DOHH2 (cell line): Measurements from ENCODE around the gene CMTR1.

Experiments used
- H3F3A ChIP-seq: fragments of 200-600 bp; sonication (generic), shearing (Covaris generic); 2 replicates; pipeline ENCODE4 v1.6.0; 2016; ENCODE audit warnings: antibody characterized with exemption, mild to moderate bottlenecking; ENCODE audit not compliant: control insufficient read depth, insufficient read depth
- H3K27ac ChIP-seq: fragments of 200-600 bp; sonication (generic); 2 replicates; pipeline ENCODE4 v1.5.1; 2014; ENCODE audit warnings: low read depth, mild to moderate bottlenecking, low read length, moderate library complexity
- H3K27me3 ChIP-seq: fragments of 200-600 bp; sonication (generic); 2 replicates; pipeline ENCODE4 v1.6.1; 2014; ENCODE audit warnings: mild to moderate bottlenecking, low read length, mixed read lengths; ENCODE audit not compliant: control insufficient read depth
- H3K36me3 ChIP-seq: fragments of 200-600 bp; sonication (generic); 2 replicates; pipeline ENCODE4 v1.6.1; 2014; ENCODE audit warnings: mild to moderate bottlenecking, low read length, moderate library complexity, mixed read lengths; ENCODE audit not compliant: control insufficient read depth
- H3K4me1 ChIP-seq: fragments of 200-600 bp; sonication (generic); 2 replicates; pipeline ENCODE4 v1.6.1; 2014; ENCODE audit warnings: mild to moderate bottlenecking, low read length, mixed read lengths; ENCODE audit not compliant: control insufficient read depth
- H3K4me2 ChIP-seq: fragments of 200-600 bp; sonication (generic); 2 replicates; pipeline ENCODE4 v1.6.0; 2014; ENCODE audit warnings: mild to moderate bottlenecking, low read length, moderate library complexity
- H3K4me3 ChIP-seq: fragments of 200-600 bp; sonication (generic); 2 replicates; pipeline ENCODE4 v1.5.1; 2014; ENCODE audit warnings: mild to moderate bottlenecking, low read length, mixed read lengths
- H3K79me2 ChIP-seq: fragments of 200-600 bp; sonication (generic); 2 replicates; pipeline ENCODE4 v1.6.1; 2014; ENCODE audit warnings: mild to moderate bottlenecking, low read length, mixed read lengths; ENCODE audit not compliant: control insufficient read depth
- H3K9me2 ChIP-seq: fragments of 200-600 bp; sonication (generic); replicated peaks from 2 replicates; pipeline ENCODE4 v1.6.1; 2014; ENCODE audit warnings: mild to moderate bottlenecking, low read length, mixed read lengths; ENCODE audit not compliant: control insufficient read depth
- H3K9me3 ChIP-seq: fragments of 200-600 bp; sonication (generic); 2 replicates; pipeline ENCODE4 v1.6.1; 2014; ENCODE audit warnings: antibody characterized with exemption, low read length, mixed read lengths; ENCODE audit not compliant: control insufficient read depth, insufficient read depth
- H4K20me1 ChIP-seq: fragments of 200-600 bp; sonication (generic); 2 replicates; pipeline ENCODE4 v1.6.0; 2014; ENCODE audit warnings: low read depth, mild to moderate bottlenecking, antibody characterized with exemption, low read length, moderate library complexity; ENCODE audit not compliant: control insufficient read depth, insufficient read depth
- EZH2phosphoT487 ChIP-seq: fragments of 200-600 bp; sonication (generic); IDR thresholded peaks from 2 replicates; pipeline ENCODE4 v1.6.1; 2017; ENCODE audit warnings: borderline replicate concordance, mild to moderate bottlenecking, antibody characterized with exemption, low read length, moderate library complexity, mixed read lengths
- TF ChIP-seq, protein P1 (sequence below): fragments of 200-600 bp; sonication (generic); IDR thresholded peaks from one replicate; pipeline ENCODE4 v1.5.1; 2014; ENCODE audit warnings: antibody characterized with exemption, mild to moderate bottlenecking, low read depth, low read length; ENCODE audit not compliant: poor library complexity, severe bottlenecking

The CMTR1 gene, protein sequence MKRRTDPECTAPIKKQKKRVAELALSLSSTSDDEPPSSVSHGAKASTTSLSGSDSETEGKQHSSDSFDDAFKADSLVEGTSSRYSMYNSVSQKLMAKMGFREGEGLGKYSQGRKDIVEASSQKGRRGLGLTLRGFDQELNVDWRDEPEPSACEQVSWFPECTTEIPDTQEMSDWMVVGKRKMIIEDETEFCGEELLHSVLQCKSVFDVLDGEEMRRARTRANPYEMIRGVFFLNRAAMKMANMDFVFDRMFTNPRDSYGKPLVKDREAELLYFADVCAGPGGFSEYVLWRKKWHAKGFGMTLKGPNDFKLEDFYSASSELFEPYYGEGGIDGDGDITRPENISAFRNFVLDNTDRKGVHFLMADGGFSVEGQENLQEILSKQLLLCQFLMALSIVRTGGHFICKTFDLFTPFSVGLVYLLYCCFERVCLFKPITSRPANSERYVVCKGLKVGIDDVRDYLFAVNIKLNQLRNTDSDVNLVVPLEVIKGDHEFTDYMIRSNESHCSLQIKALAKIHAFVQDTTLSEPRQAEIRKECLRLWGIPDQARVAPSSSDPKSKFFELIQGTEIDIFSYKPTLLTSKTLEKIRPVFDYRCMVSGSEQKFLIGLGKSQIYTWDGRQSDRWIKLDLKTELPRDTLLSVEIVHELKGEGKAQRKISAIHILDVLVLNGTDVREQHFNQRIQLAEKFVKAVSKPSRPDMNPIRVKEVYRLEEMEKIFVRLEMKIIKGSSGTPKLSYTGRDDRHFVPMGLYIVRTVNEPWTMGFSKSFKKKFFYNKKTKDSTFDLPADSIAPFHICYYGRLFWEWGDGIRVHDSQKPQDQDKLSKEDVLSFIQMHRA

DNA sequence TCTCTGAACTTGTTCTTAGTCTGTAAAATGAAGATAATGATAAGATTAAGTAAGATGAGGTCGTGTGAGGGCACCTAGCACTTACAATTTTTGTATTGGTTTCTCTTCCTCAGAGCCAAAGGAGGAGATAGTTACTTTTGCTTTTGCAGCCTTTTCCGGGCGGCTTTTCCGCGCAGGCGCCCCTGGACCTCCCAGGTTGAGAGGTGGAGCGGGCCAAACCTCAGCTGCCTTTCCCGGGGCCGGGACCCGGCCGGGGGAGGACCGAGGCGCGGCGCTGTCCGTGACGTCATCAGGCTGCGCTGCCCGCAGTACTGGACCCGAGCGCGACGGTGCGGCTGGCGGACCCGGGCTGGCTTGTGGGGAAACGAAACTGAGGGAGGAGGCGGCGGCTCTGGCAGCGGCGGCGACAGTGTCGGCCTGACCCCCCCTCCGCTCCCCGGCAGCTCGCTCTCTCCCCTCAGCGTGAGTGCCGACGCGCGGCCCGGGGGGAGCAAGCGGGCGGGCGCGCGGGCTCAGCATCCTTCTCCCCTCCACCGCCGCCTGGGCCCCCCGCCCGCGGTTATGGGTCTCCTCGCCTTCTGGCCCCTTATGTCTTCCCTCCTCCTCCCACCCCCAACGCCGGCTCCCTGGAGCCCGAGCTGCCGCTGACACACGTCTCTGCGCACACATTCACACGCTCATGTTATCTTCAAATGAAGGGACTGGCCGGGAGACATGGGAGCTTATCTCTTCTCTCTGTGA lies at the start of gene CMTR1:
Gene CMTR1 (plus strand): TSS at position 306 of the 741 bp plus-strand sequence. CDS start 2,409 bp downstream, outside the sequence.
- Histone ChIP-seq H3K27me3 (no peaks in the 10 kb centered on the region), H3K27ac (peak within 1 kb of the TSS; percentile 69), H3K79me2 (peaks cover 24% of the 10 kb centered on the region), H3K9me2 (no peaks in the 10 kb centered on the region), H3K4me2 (peak within 1 kb of the TSS; percentile 74), H3K36me3 (peaks cover 23% of the 10 kb centered on the region), H3K4me3 (peak within 1 kb of the TSS; percentile 98), H4K20me1 (no peaks in the 10 kb centered on the region), H3K4me1 (peaks cover 21% of the 10 kb centered on the region), H3F3A (no peaks in the 10 kb centered on the region), H3K9me3 (no peaks in the 10 kb centered on the region)
- no peak for TF ChIP-seq EZH2phosphoT487

DNA sequence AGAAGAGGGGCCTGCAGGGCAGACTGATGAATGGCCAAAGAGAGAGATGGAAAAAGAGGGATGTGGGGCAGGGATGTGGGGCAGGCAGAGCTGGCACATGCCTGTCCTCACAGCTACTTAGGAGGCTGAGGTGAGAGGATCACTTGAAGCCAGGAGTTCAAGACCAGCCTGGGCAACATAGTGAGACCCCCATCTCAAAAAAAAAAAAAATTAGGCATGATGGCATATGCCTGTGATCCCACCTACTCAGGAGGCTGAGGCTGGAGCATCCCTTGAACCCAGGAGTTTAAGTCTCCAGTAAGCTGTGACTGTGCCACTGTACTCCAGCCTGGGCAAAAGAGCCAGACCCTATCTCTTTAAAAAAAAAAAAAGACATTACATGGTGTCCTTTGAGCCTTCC lies 44.4 kb upstream of the CMTR1 start:
- no peaks in the 10 kb centered on the region for H3K79me2 ChIP-seq
- H3K27me3 ChIP-seq = no peaks in the 10 kb centered on the region
- no peak overlapping the region for H3K4me3 ChIP-seq
- no peaks in the 10 kb centered on the region for H3K4me1 ChIP-seq
- TF ChIP-seq EZH2phosphoT487 = no peak
- TF ChIP-seq, protein P1, sequence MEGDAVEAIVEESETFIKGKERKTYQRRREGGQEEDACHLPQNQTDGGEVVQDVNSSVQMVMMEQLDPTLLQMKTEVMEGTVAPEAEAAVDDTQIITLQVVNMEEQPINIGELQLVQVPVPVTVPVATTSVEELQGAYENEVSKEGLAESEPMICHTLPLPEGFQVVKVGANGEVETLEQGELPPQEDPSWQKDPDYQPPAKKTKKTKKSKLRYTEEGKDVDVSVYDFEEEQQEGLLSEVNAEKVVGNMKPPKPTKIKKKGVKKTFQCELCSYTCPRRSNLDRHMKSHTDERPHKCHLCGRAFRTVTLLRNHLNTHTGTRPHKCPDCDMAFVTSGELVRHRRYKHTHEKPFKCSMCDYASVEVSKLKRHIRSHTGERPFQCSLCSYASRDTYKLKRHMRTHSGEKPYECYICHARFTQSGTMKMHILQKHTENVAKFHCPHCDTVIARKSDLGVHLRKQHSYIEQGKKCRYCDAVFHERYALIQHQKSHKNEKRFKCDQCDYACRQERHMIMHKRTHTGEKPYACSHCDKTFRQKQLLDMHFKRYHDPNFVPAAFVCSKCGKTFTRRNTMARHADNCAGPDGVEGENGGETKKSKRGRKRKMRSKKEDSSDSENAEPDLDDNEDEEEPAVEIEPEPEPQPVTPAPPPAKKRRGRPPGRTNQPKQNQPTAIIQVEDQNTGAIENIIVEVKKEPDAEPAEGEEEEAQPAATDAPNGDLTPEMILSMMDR = no peak
- H3K4me2 ChIP-seq = no peak overlapping the region
- H3F3A ChIP-seq = no peaks in the 10 kb centered on the region
- no peaks in the 10 kb centered on the region for H4K20me1 ChIP-seq
- H3K36me3 ChIP-seq = peaks cover 39% of the 10 kb centered on the region
- H3K9me2 ChIP-seq = no peaks in the 10 kb centered on the region
- H3K27ac ChIP-seq = no peak overlapping the region
- H3K9me3 ChIP-seq = no peaks in the 10 kb centered on the region

DNA sequence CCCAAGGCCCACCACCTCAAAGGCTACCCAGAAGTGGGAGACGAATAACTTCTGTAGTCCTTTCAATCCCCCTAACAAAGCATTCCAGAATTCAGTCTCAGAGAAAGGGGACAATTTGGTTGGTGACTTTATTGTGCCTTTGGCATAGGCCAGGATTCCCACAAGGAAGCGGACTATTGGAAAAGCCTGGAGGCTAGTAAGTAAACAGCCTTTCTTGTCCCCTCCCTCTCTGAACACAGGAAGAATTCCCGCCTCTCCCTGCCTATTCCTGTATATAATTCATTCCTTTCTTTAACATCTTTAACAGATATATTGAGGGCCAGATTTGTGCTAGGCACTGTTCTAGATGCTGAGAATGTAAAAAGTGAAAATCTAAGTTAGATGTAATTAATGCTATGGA lies 43.2 kb upstream of the CMTR1 start:
- H3K27ac ChIP-seq = no peak overlapping the region
- no peak for TF ChIP-seq EZH2phosphoT487
- TF ChIP-seq, protein P1 = no peak
- no peaks in the 10 kb centered on the region for H4K20me1 ChIP-seq
- no peaks in the 10 kb centered on the region for H3K4me1 ChIP-seq
- H3F3A ChIP-seq = no peaks in the 10 kb centered on the region
- no peaks in the 10 kb centered on the region for H3K79me2 ChIP-seq
- no peaks in the 10 kb centered on the region for H3K9me2 ChIP-seq
- no peaks in the 10 kb centered on the region for H3K27me3 ChIP-seq
- H3K9me3 ChIP-seq = no peaks in the 10 kb centered on the region
- H3K4me2 ChIP-seq = no peak overlapping the region
- peaks cover 39% of the 10 kb centered on the region for H3K36me3 ChIP-seq
- no peak overlapping the region for H3K4me3 ChIP-seq
